ENCODE measurements around the gene PPP1R1C. TPM values are rescaled to one million over a fixed set of nuclear protein-coding genes. Genes with fewer than 3 reads are reported as not detected.

PPP1R1C gene
- total RNA-seq, 4 donors from 2014 or later: 0.96 to 4.3 TPM; not detected in 2

DNA sequence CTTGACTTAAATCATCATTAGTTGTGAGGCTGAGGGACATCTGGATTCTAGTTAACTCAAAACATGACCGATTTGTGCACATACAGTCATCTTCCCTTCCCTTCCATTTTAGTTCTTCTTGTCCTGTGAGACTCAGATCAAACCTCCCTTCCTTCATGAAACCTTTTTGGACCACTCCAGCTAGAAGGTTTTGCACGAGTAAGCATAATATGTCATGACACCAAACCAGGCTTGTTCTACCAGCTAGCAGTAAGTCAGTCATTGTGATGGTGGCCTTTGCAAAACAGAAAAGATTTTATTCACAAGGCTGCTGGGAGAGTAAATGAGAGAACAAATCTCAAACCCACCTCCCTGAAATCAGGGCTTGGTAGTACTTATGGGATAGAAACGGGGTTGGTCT, 14.3 kb downstream of the PPP1R1C start:
- in situ Hi-C loops (cut with MboI; ENCODE audit: low pct_ligation_motif_present in 1 of 4, low pct_unique_long_range_greater_than_20kb in 1 of 4, low sequenced_read_pairs in 3 of 4) (no loop called here), intact Hi-C loops (cut with DNase I; ENCODE audit: low total_unique reads) (no loop called here)
- H3K27ac ChIP-seq: no peak overlapping the region
- TF ChIP-seq, protein P1, sequence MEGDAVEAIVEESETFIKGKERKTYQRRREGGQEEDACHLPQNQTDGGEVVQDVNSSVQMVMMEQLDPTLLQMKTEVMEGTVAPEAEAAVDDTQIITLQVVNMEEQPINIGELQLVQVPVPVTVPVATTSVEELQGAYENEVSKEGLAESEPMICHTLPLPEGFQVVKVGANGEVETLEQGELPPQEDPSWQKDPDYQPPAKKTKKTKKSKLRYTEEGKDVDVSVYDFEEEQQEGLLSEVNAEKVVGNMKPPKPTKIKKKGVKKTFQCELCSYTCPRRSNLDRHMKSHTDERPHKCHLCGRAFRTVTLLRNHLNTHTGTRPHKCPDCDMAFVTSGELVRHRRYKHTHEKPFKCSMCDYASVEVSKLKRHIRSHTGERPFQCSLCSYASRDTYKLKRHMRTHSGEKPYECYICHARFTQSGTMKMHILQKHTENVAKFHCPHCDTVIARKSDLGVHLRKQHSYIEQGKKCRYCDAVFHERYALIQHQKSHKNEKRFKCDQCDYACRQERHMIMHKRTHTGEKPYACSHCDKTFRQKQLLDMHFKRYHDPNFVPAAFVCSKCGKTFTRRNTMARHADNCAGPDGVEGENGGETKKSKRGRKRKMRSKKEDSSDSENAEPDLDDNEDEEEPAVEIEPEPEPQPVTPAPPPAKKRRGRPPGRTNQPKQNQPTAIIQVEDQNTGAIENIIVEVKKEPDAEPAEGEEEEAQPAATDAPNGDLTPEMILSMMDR (IDR thresholded peaks at IDR 0.05): no peak
- TF ChIP-seq POLR2AphosphoS5 (IDR thresholded peaks at IDR 0.05) (no peak), POLR2A (IDR thresholded peaks at IDR 0.05) (no peak), EP300 (IDR thresholded peaks at IDR 0.05; ENCODE audit: low read depth) (no peak)
- no peak overlapping the region for H3K4me3 ChIP-seq
- H3K36me3 ChIP-seq: no peaks in the 10 kb centered on the region
- no peak for DNase-seq
- H3K27me3 ChIP-seq: no peaks in the 10 kb centered on the region
- WGBS, 2 donors (ENCODE audit: low coverage in 1 of 2): 94 to 100% methylated on average over 3 of the region's 3 CpGs
- H3K4me1 ChIP-seq: no peaks in the 10 kb centered on the region
- H3K9me3 ChIP-seq: no peaks in the 10 kb centered on the region

DNA sequence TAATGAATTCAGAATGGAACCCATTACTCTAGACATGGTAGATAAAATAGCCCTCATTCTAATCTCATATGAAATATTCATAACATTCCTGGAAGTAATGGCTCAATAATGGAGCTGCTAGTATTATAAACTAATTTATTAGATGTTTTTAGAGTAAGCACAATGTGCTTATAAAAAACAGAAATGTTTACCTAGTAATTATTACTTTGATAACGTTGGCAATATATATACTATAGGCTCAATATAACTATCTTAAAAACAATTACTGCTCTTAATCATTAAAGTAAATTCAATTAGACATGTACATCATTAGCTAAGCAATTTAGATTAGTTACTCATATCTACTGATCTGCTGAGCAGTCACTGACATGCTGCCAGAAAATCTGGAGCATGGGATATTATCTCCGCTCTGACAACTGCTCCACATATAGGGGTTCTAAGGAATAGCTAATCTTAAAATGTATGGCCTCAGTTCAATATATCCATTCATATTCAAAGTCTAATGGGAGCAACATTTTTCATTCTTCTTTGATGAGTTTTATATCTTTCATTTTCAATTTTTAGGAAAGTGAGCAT, 19.4 kb downstream of the PPP1R1C start:
- DNase-seq: no peak
- in situ Hi-C loops (cut with MboI; ENCODE audit: low pct_ligation_motif_present in 1 of 4, low pct_unique_long_range_greater_than_20kb in 1 of 4, low sequenced_read_pairs in 3 of 4): no loop called here
- Histone ChIP-seq H3K27ac (no peak overlapping the region), H3K4me3 (no peak overlapping the region), H3K9me3 (no peaks in the 10 kb centered on the region), H3K27me3 (no peaks in the 10 kb centered on the region), H3K36me3 (no peaks in the 10 kb centered on the region), H3K4me1 (no peaks in the 10 kb centered on the region)
- TF ChIP-seq POLR2AphosphoS5 (IDR thresholded peaks at IDR 0.05) (no peak), EP300 (IDR thresholded peaks at IDR 0.05; ENCODE audit: low read depth) (no peak)
- WGBS, 2 donors (ENCODE audit: low coverage in 1 of 2): 76 to 77% methylated on average over 2 of the region's 2 CpGs
- intact Hi-C loops (cut with DNase I; ENCODE audit: low total_unique reads): no loop called here

DNA sequence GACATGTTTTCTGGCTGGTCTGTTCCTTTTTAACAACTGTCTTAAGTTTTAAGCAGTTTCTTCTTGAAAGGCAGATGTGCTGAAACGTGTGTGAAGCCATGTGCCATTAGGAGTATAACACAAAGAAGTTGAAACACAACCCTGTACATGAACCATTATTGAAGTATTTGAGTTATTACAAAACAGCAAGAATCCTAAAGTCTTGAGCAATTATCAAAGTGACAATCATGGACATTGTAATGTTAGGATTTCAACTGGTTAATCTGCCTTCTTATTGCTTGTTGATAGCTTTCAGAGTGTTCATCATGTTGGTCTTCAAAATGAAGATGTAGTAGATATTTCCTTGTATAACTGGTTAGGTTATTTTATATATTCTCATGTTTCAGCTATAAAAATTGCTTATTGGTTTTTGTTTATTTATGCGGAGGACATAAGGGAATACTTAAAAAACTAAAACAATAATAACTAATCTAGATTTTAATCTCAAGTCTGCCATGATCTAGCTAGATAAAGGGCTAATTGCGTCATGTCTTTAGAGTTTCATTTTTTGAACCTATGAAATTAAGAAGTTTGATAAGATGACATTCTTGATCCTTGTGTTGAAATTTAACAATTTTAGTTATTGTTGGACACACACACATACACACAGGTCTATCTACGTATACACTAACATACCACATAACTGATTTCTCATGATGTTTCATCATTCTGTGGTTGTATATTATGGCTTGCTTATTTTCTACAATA, 21.1 kb downstream of the PPP1R1C start:
- H3K27ac ChIP-seq: no peak overlapping the region
- DNase-seq: no peak
- H3K36me3 ChIP-seq: no peaks in the 10 kb centered on the region
- H3K4me1 ChIP-seq: no peaks in the 10 kb centered on the region
- no peaks in the 10 kb centered on the region for H3K27me3 ChIP-seq
- intact Hi-C loops (cut with DNase I; ENCODE audit: low total_unique reads) (no loop called here), in situ Hi-C loops (cut with MboI; ENCODE audit: low pct_ligation_motif_present in 1 of 4, low pct_unique_long_range_greater_than_20kb in 1 of 4, low sequenced_read_pairs in 3 of 4) (no loop called here)
- 80 to 98% methylated on average over 4 of the region's 4 CpGs for WGBS, 2 donors (ENCODE audit: low coverage in 1 of 2)
- peaks cover 0 to 3% of the 10 kb centered on the region in 2 donors for H3K9me3 ChIP-seq
- TF ChIP-seq POLR2AphosphoS5 (IDR thresholded peaks at IDR 0.05) (no peak), EP300 (IDR thresholded peaks at IDR 0.05; ENCODE audit: low read depth) (no peak), POLR2A (IDR thresholded peaks at IDR 0.05) (no peak)
- TF ChIP-seq, protein P1 (IDR thresholded peaks at IDR 0.05): no peak
- no peak overlapping the region for H3K4me3 ChIP-seq

DNA sequence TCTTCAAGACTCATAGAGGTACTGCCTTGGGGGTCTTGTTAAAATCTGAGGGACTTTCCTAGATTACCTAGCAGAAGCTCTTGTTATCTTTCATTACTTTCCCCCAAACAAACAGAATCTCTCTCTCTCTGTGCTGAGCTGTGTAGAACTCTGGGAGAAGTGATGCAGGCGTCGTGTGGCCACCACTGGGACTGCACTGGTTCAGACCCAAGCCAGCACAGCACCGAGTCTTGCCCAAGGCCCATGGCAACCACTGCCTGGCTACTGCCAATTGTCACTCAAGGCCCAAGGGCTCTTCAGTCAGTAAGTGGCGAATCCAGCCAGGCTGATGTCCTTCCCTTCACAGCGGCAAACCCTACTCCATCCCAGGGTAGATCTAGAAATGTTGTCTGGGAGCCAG, 28.6 kb downstream of the PPP1R1C start:
- Histone ChIP-seq H3K4me3 (no peak overlapping the region), H3K9me3 (peaks cover 0 to 3% of the 10 kb centered on the region in 2 donors), H3K4me1 (no peaks in the 10 kb centered on the region), H3K27me3 (no peaks in the 10 kb centered on the region), H3K27ac (no peak overlapping the region), H3K36me3 (no peaks in the 10 kb centered on the region)
- intact Hi-C loops (cut with DNase I; ENCODE audit: low total_unique reads): no loop called here
- 82% methylated on average over 5 of the region's 5 CpGs; no CpG with 5 or more reads in 1 of the 2 donors for WGBS, 2 donors (ENCODE audit: low coverage in 1 of 2)
- no peak for DNase-seq
- in situ Hi-C loops (cut with MboI; ENCODE audit: low pct_ligation_motif_present in 1 of 4, low pct_unique_long_range_greater_than_20kb in 1 of 4, low sequenced_read_pairs in 3 of 4): no loop called here
- TF ChIP-seq POLR2A (IDR thresholded peaks at IDR 0.05) (no peak), POLR2AphosphoS5 (IDR thresholded peaks at IDR 0.05) (no peak), EP300 (IDR thresholded peaks at IDR 0.05; ENCODE audit: low read depth) (no peak)
- TF ChIP-seq, protein P1 (IDR thresholded peaks at IDR 0.05): no peak

Data from transverse colon (tissue), 4 donors.